Measurements from ENCODE around the gene OLFML3.

DNA sequence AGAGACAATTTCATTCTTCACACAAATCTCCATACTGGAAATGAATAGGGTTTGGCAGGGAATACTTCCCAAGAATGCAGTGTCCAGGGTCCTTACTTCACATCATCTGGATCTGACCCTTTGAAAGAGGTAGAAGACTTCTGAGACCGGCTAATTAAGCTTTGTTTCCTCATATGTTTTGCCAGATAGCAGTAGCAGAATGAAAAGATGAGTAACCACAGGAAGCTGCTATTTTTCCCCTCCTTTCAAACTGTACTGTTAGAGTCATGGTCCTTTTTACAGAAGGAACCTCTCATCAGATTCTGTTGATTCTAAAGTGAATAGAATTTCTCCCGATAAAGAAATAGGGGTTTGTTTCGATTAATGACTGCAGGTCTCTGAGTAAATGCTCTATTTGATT, 1.4 kb upstream of the OLFML3 start:
- TF ChIP-seq CTCF (IDR thresholded peaks at IDR 0.05) (no peak), POLR2A (IDR thresholded peaks at IDR 0.05) (no peak), POLR2AphosphoS5 (IDR thresholded peaks at IDR 0.05) (no peak)
